DOHH2 (cell line): Measurements from ENCODE around the gene IL2RG.

Source experiments
- H3F3A ChIP-seq: fragments of 200-600 bp; sonication (generic), shearing (Covaris generic); 2 replicates; pipeline ENCODE4 v1.6.0; 2016; ENCODE audit warnings: antibody characterized with exemption, mild to moderate bottlenecking; ENCODE audit not compliant: control insufficient read depth, insufficient read depth
- H3K27ac ChIP-seq: fragments of 200-600 bp; sonication (generic); 2 replicates; pipeline ENCODE4 v1.5.1; 2014; ENCODE audit warnings: low read depth, mild to moderate bottlenecking, low read length, moderate library complexity
- H3K27me3 ChIP-seq: fragments of 200-600 bp; sonication (generic); 2 replicates; pipeline ENCODE4 v1.6.1; 2014; ENCODE audit warnings: mild to moderate bottlenecking, low read length, mixed read lengths; ENCODE audit not compliant: control insufficient read depth
- H3K36me3 ChIP-seq: fragments of 200-600 bp; sonication (generic); 2 replicates; pipeline ENCODE4 v1.6.1; 2014; ENCODE audit warnings: mild to moderate bottlenecking, low read length, moderate library complexity, mixed read lengths; ENCODE audit not compliant: control insufficient read depth
- H3K4me1 ChIP-seq: fragments of 200-600 bp; sonication (generic); 2 replicates; pipeline ENCODE4 v1.6.1; 2014; ENCODE audit warnings: mild to moderate bottlenecking, low read length, mixed read lengths; ENCODE audit not compliant: control insufficient read depth
- H3K4me2 ChIP-seq: fragments of 200-600 bp; sonication (generic); 2 replicates; pipeline ENCODE4 v1.6.0; 2014; ENCODE audit warnings: mild to moderate bottlenecking, low read length, moderate library complexity
- H3K4me3 ChIP-seq: fragments of 200-600 bp; sonication (generic); 2 replicates; pipeline ENCODE4 v1.5.1; 2014; ENCODE audit warnings: mild to moderate bottlenecking, low read length, mixed read lengths
- H3K79me2 ChIP-seq: fragments of 200-600 bp; sonication (generic); 2 replicates; pipeline ENCODE4 v1.6.1; 2014; ENCODE audit warnings: mild to moderate bottlenecking, low read length, mixed read lengths; ENCODE audit not compliant: control insufficient read depth
- H3K9me2 ChIP-seq: fragments of 200-600 bp; sonication (generic); replicated peaks from 2 replicates; pipeline ENCODE4 v1.6.1; 2014; ENCODE audit warnings: mild to moderate bottlenecking, low read length, mixed read lengths; ENCODE audit not compliant: control insufficient read depth
- H3K9me3 ChIP-seq: fragments of 200-600 bp; sonication (generic); 2 replicates; pipeline ENCODE4 v1.6.1; 2014; ENCODE audit warnings: antibody characterized with exemption, low read length, mixed read lengths; ENCODE audit not compliant: control insufficient read depth, insufficient read depth
- H4K20me1 ChIP-seq: fragments of 200-600 bp; sonication (generic); 2 replicates; pipeline ENCODE4 v1.6.0; 2014; ENCODE audit warnings: low read depth, mild to moderate bottlenecking, antibody characterized with exemption, low read length, moderate library complexity; ENCODE audit not compliant: control insufficient read depth, insufficient read depth
- CTCF ChIP-seq: fragments of 200-600 bp; sonication (generic); IDR thresholded peaks from one replicate; pipeline ENCODE4 v1.5.1; 2014; ENCODE audit warnings: antibody characterized with exemption, mild to moderate bottlenecking, low read depth, low read length; ENCODE audit not compliant: poor library complexity, severe bottlenecking
- EZH2phosphoT487 ChIP-seq: fragments of 200-600 bp; sonication (generic); IDR thresholded peaks from 2 replicates; pipeline ENCODE4 v1.6.1; 2017; ENCODE audit warnings: borderline replicate concordance, mild to moderate bottlenecking, antibody characterized with exemption, low read length, moderate library complexity, mixed read lengths

The IL2RG gene

GRCh38 chrX:71085900-71086299 is 25.5 kb downstream of the IL2RG start:
- H3K4me2 ChIP-seq: no peak overlapping the region
- TF ChIP-seq CTCF: no peak
- TF ChIP-seq EZH2phosphoT487: no peak
- H3F3A ChIP-seq: no peaks in the 10 kb centered on the region
- no peaks in the 10 kb centered on the region for H3K27me3 ChIP-seq
- H3K27ac ChIP-seq: no peak overlapping the region
- H3K9me3 ChIP-seq: no peaks in the 10 kb centered on the region
- H4K20me1 ChIP-seq: no peaks in the 10 kb centered on the region
- H3K4me3 ChIP-seq: no peak overlapping the region
- no peaks in the 10 kb centered on the region for H3K79me2 ChIP-seq
- H3K36me3 ChIP-seq: no peaks in the 10 kb centered on the region
- H3K4me1 ChIP-seq: no peaks in the 10 kb centered on the region
- no peaks in the 10 kb centered on the region for H3K9me2 ChIP-seq

- Histone ChIP-seq H3K79me2 (no peaks in the 10 kb centered on the region), H3K4me3 (no peak overlapping the region), H3K4me2 (no peak overlapping the region), H4K20me1 (no peaks in the 10 kb centered on the region), H3K36me3 (no peaks in the 10 kb centered on the region), H3K9me2 (no peaks in the 10 kb centered on the region), H3K27me3 (no peaks in the 10 kb centered on the region), H3F3A (no peaks in the 10 kb centered on the region), H3K9me3 (no peaks in the 10 kb centered on the region), H3K27ac (no peak overlapping the region), H3K4me1 (no peaks in the 10 kb centered on the region)
- TF ChIP-seq CTCF: no peak
- no peak for TF ChIP-seq EZH2phosphoT487
Measured at GRCh38 chrX:71082822-71083221, 28.6 kb downstream of the IL2RG start.

- H3K27ac ChIP-seq: no peak overlapping the region
- H3F3A ChIP-seq: no peaks in the 10 kb centered on the region
- no peaks in the 10 kb centered on the region for H3K79me2 ChIP-seq
- H4K20me1 ChIP-seq: no peaks in the 10 kb centered on the region
- no peaks in the 10 kb centered on the region for H3K27me3 ChIP-seq
- TF ChIP-seq CTCF (no peak), EZH2phosphoT487 (no peak)
- no peaks in the 10 kb centered on the region for H3K9me3 ChIP-seq
- H3K4me1 ChIP-seq: no peaks in the 10 kb centered on the region
- H3K36me3 ChIP-seq: no peaks in the 10 kb centered on the region
- H3K9me2 ChIP-seq: no peaks in the 10 kb centered on the region
- H3K4me3 ChIP-seq: no peak overlapping the region
- H3K4me2 ChIP-seq: no peak overlapping the region
Measured at GRCh38 chrX:71082124-71082647, 29.2 kb downstream of the IL2RG start.
